Left cardiac atrium (tissue), 4 donors: ENCODE measurements around the gene LDLRAD3. TPM values are rescaled to one million over a fixed set of nuclear protein-coding genes. Genes with fewer than 3 reads are reported as not detected.
"Not testable (repeated sequence)": the region's sequence is repeated elsewhere in the genome, so short reads cannot be mapped to it uniquely, and the experiment has no call there.

Source experiments
- ATAC-seq, 2 donors: fragments of 200-7000 bp; cut with Tn5 transposase; one replicate each; pipeline ENCODE4 v1.9.1; 2020; ENCODE audit warnings: mild to moderate bottlenecking in 2 of 2, moderate library complexity in 2 of 2
- DNase-seq: peaks from one replicate; pipeline ENCODE4 v3.0.0-alpha.2; 2020
- intact Hi-C, 2 donors: fragments of 100-400 bp; cut with DNase I; formaldehyde crosslinking; loops; one replicate each; pipeline versions ENCODE4 v1.14.1 to v1.15.1; 2022 to 2023
- total RNA-seq, 2 donors: library from RNA; stranded (reverse); fragmentation: NEBNext Ultra II Directional; extraction: Animal tissue kit (Norgen Biotek cat#: 25700); gene quantifications; one replicate each; pipeline ENCODE4 v1.2.1, GENCODE V29; 2021
- donor health status: DM: no; HTN: yes; CAD: no.
- donor health status: DM: no; HTN: yes; CAD: no; lungs with severe emphysema.
- donor health status: DM: yes; HTN: yes; CAD: no.
- donor health status: Dilated cardiomyopathy.

LDLRAD3 gene
- total RNA-seq, 2 donors from 2014 or later: 4.7 to 10.8 TPM

DNA sequence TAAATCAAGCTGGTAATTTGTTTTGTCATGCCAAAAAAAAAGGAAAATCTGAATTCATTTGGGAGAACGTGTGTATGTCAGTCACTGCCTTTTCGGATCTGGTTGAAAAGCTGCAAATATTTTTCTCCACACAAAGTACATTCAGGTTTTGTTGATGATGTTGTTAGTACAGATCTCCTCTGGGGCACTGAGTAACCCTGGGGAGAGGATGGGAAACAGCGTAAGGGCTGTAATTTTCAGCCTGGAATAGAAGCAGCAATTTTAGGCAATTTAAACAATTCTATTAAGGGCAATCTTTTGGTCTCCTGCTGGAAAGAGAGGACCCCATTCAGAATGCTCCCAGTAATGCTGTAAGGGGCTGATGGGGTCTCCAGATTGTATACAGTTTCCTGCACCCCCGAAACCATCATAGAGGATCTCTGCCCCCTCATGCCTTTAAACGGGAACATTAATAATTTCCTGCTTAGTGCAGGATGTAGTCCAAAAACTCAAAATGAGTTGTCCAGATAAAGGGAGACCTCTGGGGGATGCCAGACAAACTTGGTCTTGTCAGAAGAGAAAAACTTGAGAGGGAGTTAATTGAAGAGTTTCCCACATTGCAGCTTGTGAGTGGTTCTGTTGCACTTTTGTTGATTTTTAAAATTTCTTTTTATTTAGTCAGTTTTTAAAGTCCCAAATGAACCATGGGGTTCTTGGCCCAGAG is 213.1 kb downstream of the LDLRAD3 start:
- intact Hi-C loops: no loop called here
- DNase-seq: no peak

DNA sequence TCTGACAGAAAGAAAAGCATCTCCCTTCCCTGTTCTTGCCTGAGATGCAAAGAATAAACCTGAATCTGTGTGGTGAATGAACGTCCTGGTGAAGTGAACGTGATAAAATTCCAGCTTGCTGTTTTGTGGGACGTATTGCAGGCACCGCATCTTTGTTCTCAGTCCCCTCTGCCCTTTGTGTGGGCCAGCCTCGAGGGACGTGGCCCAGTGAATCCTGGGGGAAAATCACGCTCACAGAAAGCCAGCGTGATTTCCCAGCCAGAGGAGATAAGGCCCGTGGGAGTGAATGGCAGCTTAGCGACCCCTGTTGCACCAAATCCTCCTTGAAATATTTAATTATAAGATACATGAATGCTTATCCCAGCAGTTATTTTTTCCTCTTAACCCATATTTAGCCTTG is 216.2 kb downstream of the LDLRAD3 start:
- no peak for ATAC-seq
- intact Hi-C loops: no loop called here
- no peak for DNase-seq

More for the DNA sequence above, 213.1 kb downstream of the LDLRAD3 start:
- peak; percentile 54 to 58 for ATAC-seq

DNA sequence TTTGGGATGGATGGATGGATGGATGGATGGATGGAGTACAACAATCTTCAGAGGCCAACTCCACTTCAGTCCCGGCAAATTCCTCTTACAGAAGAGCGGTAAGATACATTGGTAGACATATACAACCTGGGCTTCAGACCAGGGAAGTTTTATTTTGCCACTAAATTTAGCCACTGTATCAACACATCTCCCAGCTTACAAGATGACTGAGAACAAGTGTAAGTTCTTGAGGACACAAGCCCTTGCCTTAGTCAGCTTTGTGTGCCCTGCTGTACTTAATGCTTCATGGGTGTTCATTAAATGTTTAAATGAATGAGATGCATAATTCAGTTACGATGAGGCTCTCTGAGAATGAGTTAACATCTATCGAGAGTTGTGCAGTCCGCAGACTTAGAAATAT is 217.7 kb downstream of the LDLRAD3 start:
- DNase-seq (no peak), ATAC-seq (no peak)
- intact Hi-C loops: no loop called here

- ATAC-seq: no peak
- no peak for DNase-seq
- intact Hi-C loops: no loop called here
Observed at GRCh38 chr11:36162006-36162882, 218.4 kb downstream of the LDLRAD3 start.

DNA sequence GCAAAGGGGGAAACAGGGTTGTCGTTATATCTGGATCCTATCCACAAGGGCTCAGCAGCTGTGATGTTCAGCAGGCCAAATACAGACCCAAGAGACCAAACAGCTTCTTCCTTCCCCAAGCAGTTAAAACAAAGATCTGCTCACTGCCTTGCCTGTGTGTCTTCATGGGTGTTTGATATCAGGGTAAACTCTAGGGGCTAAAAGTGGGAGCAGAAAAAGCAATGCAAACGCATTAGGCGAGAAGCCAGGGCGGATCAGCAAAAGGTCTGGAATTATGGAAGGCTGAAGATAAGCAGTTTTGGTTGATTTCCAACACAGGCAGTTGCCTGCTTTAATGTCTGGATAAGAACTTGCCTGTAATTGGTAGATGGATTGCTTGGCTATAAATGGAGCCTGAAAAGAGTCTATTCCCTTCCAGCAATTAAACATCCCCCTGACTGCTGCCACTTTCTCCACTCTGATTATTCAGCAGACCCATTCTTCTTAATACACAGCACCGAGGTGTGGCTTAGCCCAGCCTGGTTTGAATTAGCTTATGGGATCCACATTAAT is 219.1 kb downstream of the LDLRAD3 start:
- intact Hi-C loops: no loop called here
- DNase-seq (no peak), ATAC-seq (peak; percentile 30 to 63)

DNA sequence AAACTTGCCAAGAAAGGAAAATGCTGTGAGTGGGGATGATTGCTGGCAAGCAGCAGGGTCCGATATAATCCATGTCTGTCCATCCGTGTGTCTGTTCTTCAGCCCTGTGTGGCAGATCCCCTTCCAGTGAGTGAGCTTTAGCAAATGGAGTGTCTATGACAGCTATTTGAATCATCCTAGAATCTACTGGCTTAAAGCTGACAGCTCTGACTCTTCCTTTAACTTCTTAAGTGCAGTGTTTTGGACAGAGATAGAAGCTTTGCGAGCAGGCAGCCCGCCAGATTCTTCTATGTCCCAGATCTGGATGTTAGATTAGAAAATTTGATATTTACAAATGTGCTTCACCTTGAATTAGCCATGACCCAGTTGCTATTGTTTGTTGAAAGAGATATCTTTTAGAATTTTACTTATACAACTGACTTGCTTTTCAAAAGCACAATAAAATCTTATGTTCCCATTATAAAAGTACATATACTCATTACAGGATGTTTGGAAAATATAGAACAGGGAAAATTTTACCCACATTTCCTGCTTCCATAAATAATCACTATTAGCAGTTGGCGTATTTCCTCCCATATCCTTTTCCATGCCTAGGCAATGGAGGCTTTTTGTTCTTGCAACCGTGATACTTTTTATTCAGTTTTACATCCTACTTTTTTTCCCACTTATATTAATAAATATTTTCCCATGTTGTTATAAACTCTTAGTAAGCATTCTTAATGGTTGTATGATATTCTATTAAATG is 220.8 kb downstream of the LDLRAD3 start:
- no peak for ATAC-seq
- intact Hi-C loops: no loop called here
- DNase-seq: no peak

DNA sequence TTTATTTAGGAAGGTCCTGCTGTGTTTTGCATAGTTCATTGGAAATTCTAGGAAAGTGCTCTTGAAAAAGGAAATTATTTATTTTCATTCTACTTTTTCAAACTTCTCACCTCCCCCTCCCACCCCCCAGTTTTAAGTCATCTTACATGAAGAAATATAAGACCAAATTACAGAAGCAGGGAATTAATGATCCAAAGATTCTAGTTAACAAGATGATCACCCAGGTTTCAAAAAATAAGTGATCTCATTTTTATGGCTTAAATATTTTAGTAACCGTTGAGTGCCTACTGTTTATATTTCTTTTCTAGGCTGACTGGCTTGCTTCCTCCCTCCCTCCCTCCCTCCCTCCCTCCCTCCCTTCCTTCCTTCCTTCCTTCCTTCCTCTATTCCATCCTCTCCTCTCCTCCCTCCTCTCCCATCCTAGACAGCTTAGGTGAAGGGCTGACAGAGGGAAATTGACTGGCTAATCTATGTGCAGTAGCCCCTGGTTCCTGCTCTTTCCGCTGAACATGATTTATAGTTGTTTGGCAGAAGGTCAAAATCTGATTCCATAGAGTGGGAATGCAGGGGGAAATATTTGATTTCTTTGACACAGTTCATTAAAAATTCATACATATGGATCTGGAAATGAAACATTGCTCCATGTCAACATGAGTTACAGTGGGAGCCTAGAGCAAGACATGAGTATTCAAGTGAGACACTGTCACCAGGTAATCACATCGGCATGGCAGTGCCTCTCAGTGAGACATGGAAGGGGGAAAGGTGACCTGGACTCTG is 221.9 kb downstream of the LDLRAD3 start:
- intact Hi-C loops: no loop called here
- DNase-seq: no peak
- ATAC-seq: no peak

GRCh38 chr11:36167073-36167472 is 223.2 kb downstream of the LDLRAD3 start:
- intact Hi-C loops: no loop called here
- DNase-seq: no peak
- ATAC-seq: no peak

GRCh38 chr11:36167729-36168128 is 223.9 kb downstream of the LDLRAD3 start:
- ATAC-seq (no peak), DNase-seq (no peak)
- intact Hi-C loops: no loop called here

DNA sequence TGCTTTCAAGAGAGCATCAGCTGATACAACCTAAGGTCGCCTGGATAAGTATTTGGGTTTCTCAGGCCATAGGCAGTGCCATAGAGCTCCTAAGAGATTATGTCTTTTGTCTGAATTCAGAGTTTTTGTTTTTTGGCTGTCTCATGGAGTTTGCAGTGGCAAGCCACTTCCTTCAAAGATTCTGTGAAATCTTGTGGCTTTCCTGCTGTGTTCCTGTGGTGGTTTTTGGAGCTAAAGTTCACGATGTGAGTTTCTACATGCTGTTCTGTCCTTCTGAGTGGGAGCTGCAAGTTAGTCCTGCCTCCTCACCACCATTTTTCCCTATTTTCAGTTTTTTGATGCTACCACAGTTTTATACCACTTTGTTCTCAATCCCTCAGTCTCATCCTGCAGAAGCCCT is 234.0 kb downstream of the LDLRAD3 start:
- ATAC-seq (no peak), DNase-seq (no peak)
- intact Hi-C loops: no loop called here

DNA sequence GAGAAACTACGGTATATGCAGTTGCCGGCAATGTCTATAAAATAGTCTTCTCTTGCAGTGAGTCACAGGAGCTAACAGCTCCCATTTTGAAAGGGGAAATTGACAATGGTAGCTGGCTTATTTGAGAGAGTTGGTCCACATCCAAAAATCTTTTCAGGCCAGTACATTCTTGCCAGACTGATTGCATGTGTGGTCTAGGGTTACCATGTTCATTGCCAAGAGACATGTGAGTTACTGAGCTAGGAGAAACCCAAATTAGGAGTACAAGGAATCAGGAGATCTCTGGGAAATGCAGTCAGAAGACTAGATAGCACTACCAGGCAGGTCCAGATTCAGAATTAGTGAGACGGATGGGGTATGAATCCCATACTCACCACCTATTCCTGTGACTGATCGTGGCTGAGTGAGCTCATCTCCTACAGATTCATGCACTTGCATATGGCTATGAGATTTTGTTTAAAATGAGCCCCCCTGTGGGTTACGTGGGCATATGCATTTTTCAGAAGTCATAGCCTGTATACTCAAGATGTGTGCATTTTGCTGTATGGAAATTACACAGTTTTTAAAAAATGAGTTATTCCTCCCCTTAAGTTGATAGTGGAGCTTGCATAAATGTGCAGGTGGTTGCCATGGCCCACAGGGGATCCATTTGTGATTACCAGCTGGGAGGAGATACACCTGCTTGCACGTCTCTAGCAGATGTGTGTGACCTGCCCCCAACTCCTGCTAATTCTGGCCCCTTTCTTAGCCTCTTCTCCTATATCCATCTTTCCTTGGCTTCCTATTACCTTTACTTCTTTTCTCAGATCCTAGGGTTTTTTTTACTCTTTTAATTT is 242.7 kb downstream of the LDLRAD3 start:
- peak; percentile 33 to 81 for ATAC-seq
- intact Hi-C loops: no loop called here
- DNase-seq: no peak

DNA sequence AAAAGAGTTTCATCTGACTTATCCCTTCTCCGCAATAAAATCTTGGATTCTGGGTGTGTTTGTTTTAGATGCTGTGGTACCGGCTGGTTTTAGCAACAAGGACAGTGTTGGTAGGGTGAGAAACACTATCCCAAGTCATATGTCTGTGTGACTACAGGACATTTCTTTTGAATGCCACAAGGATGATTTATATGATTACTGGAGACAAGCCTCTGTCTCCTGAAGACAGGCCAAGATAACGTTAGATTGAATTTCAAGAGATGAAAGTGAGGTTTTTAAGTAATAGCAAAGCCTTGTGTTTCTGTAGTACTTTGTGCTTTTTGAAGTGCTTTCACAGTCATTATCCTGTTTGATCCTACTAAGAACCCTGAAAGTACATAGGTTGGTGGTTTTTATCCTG is 243.8 kb downstream of the LDLRAD3 start:
- ATAC-seq (no peak), DNase-seq (no peak)
- intact Hi-C loops: no loop called here

DNA sequence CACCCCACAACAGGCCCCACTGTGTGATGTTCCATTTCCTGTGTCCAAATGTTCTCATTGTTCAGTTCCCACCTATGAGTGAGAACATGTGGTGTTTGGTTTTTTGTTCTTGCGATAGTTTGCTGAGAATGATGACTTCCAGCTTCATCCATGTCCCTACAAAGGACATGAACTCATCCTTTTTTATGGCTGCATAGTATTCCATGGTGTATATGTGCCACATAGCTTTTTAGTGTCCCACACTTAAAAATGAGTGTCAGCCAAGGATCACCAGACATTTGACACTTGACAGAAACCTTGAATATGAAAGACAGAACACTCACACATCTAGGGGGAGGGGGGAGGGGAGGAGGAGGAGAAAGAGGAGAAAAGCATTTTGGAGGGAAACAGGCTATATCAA is 245.9 kb downstream of the LDLRAD3 start:
- intact Hi-C loops, DNase-seq, ATAC-seq: not testable (repeated sequence)

GRCh38 chr11:36191941-36192340 is 248.1 kb downstream of the LDLRAD3 start:
- intact Hi-C loops: no loop called here
- no peak for ATAC-seq
- no peak for DNase-seq

DNA sequence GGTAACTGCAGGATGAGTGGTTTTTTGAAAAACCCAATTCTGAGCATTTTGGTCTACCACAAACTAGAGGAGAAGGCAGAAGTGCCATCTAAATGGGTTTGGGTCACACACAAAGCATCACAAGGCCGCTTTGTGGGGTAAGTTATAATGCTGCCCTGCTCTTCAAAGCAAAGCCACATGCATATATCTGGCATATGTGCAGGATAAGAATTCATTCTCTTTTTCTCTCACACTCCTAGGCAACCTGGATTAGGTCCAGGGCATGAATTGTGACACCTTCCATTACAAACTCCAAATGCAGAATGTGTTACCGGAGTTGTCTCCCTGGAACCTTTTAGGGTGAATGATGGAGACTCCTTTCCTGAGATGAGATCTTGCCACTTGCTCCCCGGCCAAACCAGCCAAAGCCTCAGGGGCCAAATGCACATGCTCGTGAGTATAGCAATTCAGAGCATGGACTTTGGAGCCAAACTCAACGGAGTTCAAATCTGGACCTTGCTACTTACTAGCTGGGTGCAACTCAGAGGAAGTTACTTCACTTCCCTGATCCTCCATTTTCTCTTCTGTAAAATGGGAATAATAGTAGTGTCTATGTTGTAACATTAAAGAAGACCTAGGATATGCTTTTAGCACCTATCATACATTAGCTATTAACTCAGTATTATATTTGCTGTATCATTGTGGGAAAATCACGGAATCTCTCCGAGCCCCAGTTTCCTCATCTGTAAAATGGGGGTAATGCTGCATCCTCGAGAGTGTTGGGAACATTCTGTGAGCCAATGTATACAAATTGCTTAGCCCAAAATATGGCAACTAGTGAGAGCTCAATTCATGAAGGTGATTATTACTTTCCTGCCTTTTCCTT is 248.8 kb downstream of the LDLRAD3 start:
- ATAC-seq: no peak
- no peak for DNase-seq
- intact Hi-C loops: no loop called here

GRCh38 chr11:36193290-36193619 is 249.4 kb downstream of the LDLRAD3 start:
- ATAC-seq (no peak), DNase-seq (no peak)
- intact Hi-C loops: no loop called here

DNA sequence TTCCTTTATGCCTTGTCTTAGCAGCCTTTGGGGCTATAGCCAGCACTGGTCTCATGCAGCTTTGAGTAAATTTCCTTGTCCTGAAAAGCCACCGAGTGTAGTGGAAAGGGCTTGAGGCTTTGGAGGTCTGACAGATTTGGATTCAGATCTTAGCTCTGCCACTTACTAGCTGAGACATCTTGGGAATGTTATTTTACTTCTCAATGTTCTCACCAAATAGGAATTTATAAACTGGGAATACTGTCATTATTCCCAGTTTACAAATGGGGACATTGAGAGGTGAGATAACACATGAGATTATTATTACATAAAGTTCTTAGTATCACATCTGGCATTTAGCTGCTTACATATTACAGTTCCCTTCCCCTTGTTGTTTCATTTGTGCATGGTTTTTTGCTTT is 249.9 kb downstream of the LDLRAD3 start:
- intact Hi-C loops: no loop called here
- ATAC-seq (no peak), DNase-seq (no peak)
